Measurements from ENCODE around the gene FGGY.

GRCh38 chr1:59480188-59480888 lies 183.4 kb downstream of the FGGY start:
- TF ChIP-seq CTCF (IDR thresholded peaks at IDR 0.05) (no peak), POLR2A (IDR thresholded peaks at IDR 0.05) (no peak)
